Effector memory CD8-positive, alpha-beta T cell (primary cell): Measurements from ENCODE around the gene VIPR2.

Source experiments
- ATAC-seq: fragments of 150-1000 bp; cut with Tn5 transposase; replicated peaks from 2 replicates; pipeline ENCODE4 v1.10.0; 2021; ENCODE audit warnings: mild to moderate bottlenecking, moderate library complexity
- DNase-seq, 3 experiments: peaks; one replicate each; pipeline ENCODE4 v3.0.0; 2021
- H3K27ac Mint-ChIP-seq, 2 donors: one replicate each; pipeline ENCODE4 v1.8.0; 2022; ENCODE audit warnings: mild to moderate bottlenecking in 2 of 2, mixed read lengths in 2 of 2, moderate library complexity in 2 of 2
- H3K27me3 Mint-ChIP-seq, 2 donors: one replicate each; pipeline ENCODE4 v1.8.0; 2022; ENCODE audit warnings: mixed read lengths in 2 of 2
- H3K36me3 Mint-ChIP-seq: one replicate; pipeline ENCODE4 v1.8.0; 2022; ENCODE audit warnings: mild to moderate bottlenecking, moderate library complexity, mixed read lengths; ENCODE audit not compliant: insufficient read depth
- H3K4me1 Mint-ChIP-seq, 2 donors: one replicate each; pipeline ENCODE4 v1.8.0; 2022; ENCODE audit warnings: low read depth in 2 of 2, mixed read lengths in 2 of 2
- H3K4me3 Mint-ChIP-seq, 2 donors: one replicate each; pipeline ENCODE4 v1.8.0; 2022; ENCODE audit warnings: mild to moderate bottlenecking in 2 of 2, mixed read lengths in 2 of 2, moderate library complexity in 2 of 2
- H3K9me3 Mint-ChIP-seq, 2 donors: one replicate each; pipeline ENCODE4 v1.8.0; 2022; ENCODE audit warnings: mixed read lengths in 2 of 2

VIPR2 gene

DNA sequence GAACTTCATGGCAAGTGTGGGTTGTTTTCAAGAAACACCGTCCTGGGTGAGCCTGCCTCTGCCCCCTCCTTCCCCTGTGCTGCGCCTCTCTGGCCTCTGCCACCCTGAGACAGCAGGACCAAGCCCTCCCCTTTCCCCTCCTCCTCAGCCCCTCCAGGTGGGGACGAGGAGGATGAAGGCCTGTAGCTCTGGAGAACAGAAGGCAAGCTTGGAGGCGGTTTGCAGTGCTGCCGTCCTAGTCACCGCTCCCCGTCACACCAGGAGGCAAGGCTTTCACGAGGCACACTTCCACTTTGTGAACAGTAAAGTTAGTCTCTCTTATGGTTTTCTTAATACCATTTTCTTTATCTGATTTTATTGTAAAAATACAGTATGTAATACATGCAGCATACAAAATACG lies 8.8 kb upstream of the VIPR2 start:
- no peaks in the 10 kb centered on the region for H3K36me3 Mint-ChIP-seq
- no peak for ATAC-seq

DNA sequence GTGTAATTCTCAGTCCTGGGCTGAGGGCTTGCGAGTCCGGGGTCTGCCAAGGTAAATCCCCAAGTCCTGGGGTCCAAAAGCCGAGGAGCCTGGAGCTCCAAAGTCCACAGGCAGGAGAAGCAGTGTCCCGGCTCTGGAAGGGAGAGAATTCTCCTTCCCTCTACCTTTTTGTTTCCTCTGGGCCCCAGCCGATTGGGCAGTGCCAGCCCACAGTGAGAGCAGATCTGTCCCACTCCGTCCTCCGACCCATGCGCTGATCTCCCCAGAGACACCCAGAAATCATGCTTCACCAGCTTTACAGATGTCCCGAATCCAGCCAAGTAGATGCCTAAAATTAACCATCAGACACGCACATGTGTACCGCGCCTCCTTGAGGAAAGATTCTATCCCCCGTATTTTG lies 8.1 kb upstream of the VIPR2 start:
- no peak overlapping the region for H3K27ac Mint-ChIP-seq
- H3K4me3 Mint-ChIP-seq: no peak overlapping the region
- DNase-seq (no peak), ATAC-seq (no peak)
- H3K4me1 Mint-ChIP-seq: no peaks in the 10 kb centered on the region
- no peaks in the 10 kb centered on the region for H3K27me3 Mint-ChIP-seq
- H3K9me3 Mint-ChIP-seq: no peaks in the 10 kb centered on the region
- no peaks in the 10 kb centered on the region for H3K36me3 Mint-ChIP-seq

More for the DNA sequence above, 8.8 kb upstream of the VIPR2 start:
- DNase-seq: no peak
- no peak overlapping the region for H3K27ac Mint-ChIP-seq
- H3K4me3 Mint-ChIP-seq: no peak overlapping the region
- peaks cover 0 to 1% of the 10 kb centered on the region in 2 donors for H3K27me3 Mint-ChIP-seq
- H3K4me1 Mint-ChIP-seq: no peaks in the 10 kb centered on the region
- H3K9me3 Mint-ChIP-seq: no peaks in the 10 kb centered on the region

DNA sequence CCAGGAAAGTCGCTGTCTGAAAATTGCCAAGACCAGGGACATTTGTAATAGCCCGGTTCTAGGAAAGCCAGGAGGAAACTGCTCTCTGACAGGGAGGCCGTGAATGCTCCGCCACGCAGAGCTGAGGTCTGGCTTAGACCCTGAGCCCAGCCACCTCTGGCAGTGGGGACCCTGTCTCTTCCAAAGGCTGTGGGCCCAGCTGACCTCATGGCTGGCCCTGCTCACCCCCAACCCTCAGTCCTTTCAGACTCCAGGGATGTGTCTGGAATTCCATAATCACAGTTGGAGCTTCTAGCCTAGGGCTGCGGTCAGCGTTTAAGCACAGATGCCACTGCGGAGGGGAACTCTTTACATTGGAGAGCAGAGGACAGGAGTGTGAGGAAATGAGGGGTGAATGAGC lies 6.6 kb upstream of the VIPR2 start:
- Mint-ChIP-seq H3K4me1 (no peaks in the 10 kb centered on the region), H3K27ac (peak overlapping the region in 1 of 2 donors; percentile 32), H3K9me3 (no peaks in the 10 kb centered on the region), H3K4me3 (no peak overlapping the region), H3K27me3 (no peaks in the 10 kb centered on the region), H3K36me3 (no peaks in the 10 kb centered on the region)
- ATAC-seq (no peak), DNase-seq (no peak)

DNA sequence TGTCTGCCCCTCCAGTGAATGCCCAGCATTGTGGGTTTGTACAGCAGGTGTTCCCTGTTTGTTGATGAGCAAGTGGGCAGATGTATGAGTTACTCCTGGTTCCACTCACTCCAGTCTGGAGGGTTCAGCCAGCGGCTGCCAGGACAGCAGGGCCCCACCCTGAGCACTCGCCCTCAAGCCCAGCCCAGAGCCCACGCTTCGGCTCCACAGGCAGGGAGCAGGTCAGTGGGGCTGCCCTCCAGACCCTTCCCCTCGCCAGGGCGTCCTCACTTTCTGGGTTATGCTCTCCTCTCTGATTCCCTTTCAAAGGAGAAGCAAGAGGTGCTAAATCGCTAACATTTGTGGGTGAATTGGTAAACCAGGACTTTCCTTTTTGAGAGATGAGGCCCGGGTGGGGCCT lies 4.8 kb upstream of the VIPR2 start:
- no peaks in the 10 kb centered on the region for H3K27me3 Mint-ChIP-seq

DNA sequence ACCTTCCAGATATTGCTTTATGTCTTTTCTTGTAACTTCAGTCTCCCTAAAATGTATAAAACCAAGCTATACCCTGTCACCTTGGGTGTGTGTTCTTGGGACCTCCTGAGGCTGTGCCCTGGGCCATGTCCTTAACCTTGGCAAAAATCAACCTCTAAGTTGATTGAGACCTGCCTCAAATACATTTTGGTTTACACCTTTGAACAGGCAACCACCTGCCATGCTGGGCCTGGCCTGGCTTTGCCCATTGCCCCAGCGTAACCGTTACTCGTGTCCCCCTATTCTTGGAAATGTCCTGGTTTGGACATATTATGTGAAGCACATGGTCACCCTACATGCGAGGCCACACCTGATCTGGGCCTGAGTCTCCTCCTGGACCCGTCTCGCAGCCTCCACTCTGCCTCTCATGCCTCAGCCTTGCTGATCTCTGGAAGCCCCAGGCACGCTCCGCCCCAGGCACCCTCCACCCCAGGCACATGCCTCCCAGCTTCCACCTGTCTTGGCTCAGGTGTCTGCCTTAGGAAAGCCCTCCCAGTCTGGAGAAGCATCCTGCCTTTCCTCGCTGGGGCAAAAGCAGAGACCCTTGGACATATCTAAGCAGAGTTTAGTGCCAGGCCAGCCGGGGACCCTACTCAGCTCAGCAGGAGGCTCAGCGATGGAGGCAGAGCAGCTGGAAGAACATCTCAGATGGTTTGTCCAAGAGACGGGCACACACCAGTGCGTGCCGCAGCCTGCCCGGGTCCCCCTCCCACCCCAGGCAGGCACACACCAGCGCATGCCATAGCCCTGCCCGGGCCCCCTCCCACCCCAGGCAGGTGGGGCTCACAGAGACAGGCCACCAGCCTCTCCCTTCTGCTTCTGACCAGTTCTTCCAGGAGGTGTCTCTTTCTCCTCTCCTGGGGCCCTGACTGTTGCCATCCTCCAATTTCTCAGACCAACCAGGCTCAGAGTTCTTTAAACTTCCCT lies 4.0 kb upstream of the VIPR2 start:
- H3K27ac Mint-ChIP-seq: no peak overlapping the region
- no peaks in the 10 kb centered on the region for H3K4me1 Mint-ChIP-seq
- H3K9me3 Mint-ChIP-seq: no peaks in the 10 kb centered on the region
- H3K36me3 Mint-ChIP-seq: no peaks in the 10 kb centered on the region
- DNase-seq (no peak), ATAC-seq (no peak)
- no peaks in the 10 kb centered on the region for H3K27me3 Mint-ChIP-seq
- no peak overlapping the region for H3K4me3 Mint-ChIP-seq

More for the DNA sequence above, 4.8 kb upstream of the VIPR2 start:
- H3K27ac Mint-ChIP-seq: no peak overlapping the region
- no peaks in the 10 kb centered on the region for H3K4me1 Mint-ChIP-seq
- no peaks in the 10 kb centered on the region for H3K9me3 Mint-ChIP-seq
- no peak for DNase-seq
- no peaks in the 10 kb centered on the region for H3K36me3 Mint-ChIP-seq
- H3K4me3 Mint-ChIP-seq: no peak overlapping the region
- no peak for ATAC-seq

DNA sequence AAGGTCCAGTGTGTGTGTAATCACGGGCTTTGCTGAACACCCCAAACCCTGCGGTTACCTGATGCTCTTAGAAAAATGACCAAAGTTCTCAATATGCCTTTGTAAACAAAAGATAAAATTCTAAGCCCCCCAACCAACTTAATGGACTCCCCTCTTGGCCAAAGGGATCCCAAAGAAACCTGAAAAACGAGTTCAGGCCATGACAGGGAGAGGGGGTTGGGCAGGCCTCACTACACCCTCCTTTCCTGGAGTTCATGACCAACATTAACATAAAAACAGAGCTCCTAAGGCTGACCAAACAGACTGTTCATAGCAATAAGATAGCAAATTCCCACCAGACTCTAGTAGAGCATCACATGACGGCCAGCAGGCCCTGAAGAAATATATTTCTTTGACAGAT lies 3.0 kb upstream of the VIPR2 start:
- Mint-ChIP-seq H3K27me3 (peaks cover 5 to 6% of the 10 kb centered on the region in 2 donors), H3K36me3 (no peaks in the 10 kb centered on the region), H3K4me3 (no peak overlapping the region), H3K4me1 (no peaks in the 10 kb centered on the region), H3K9me3 (no peaks in the 10 kb centered on the region), H3K27ac (no peak overlapping the region)
- DNase-seq: no peak
- no peak for ATAC-seq

DNA sequence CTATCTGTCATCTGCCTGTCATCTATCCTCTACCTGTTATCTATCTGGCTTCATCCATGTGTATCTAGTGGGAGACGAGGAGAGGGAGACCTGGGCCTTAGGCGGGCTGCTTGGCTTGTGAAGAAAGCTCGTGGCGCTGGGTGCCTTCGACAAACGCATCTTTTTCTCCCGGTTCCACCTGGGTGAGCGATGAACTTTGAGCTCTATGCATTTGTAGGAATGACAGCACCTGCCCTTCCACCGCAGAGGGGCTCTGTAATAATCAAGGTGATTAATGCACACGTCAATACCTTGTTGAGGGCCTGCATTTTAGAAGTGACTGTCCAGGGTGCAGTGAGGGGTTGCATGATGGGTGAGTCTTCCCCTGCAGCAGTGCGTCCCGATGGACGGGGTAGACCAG lies 2.6 kb upstream of the VIPR2 start:
- H3K36me3 Mint-ChIP-seq: no peaks in the 10 kb centered on the region
- no peak overlapping the region for H3K27ac Mint-ChIP-seq
- no peaks in the 10 kb centered on the region for H3K9me3 Mint-ChIP-seq
- no peak overlapping the region for H3K4me3 Mint-ChIP-seq
- H3K27me3 Mint-ChIP-seq: peaks cover 6 to 7% of the 10 kb centered on the region in 2 donors
- ATAC-seq: no peak
- no peaks in the 10 kb centered on the region for H3K4me1 Mint-ChIP-seq
- no peak for DNase-seq

DNA sequence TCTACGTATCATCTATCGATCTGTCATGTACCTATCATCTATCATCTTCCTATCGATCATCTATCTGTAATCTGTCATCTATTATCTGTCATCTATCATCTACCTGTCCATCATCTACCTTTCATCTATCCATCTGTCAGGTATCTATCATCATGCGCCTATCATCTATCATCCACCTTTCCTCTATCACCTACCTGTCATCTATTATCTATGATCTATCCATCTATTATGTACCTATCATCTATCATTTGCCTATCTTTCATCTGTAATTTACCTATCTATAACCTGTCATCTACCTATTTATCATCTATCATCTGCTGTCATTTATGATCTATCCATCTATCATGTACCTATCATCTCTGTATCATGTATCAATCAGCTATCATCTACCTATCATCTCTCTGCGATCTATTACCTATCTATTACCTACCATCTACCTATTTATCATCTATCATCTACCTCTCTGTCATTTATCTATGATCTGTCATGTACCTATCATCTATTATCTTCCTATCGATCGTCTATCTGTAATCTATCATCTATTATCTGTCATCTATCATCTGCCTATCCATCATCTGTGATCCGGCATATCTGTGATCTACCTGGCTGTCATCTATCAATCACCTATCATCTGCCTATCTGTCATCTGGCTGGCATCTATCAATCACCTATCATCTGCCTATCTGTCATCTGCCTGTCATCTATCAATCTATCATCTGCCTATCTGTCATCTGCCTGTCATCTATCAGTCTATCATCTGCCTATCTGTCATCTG lies 1.6 kb upstream of the VIPR2 start:
- Mint-ChIP-seq H3K36me3 (no peaks in the 10 kb centered on the region), H3K27me3 (peaks cover 6 to 7% of the 10 kb centered on the region in 2 donors), H3K4me1 (no peaks in the 10 kb centered on the region), H3K4me3 (no peak overlapping the region), H3K9me3 (no peaks in the 10 kb centered on the region), H3K27ac (no peak overlapping the region)
- DNase-seq (no peak), ATAC-seq (no peak)

DNA sequence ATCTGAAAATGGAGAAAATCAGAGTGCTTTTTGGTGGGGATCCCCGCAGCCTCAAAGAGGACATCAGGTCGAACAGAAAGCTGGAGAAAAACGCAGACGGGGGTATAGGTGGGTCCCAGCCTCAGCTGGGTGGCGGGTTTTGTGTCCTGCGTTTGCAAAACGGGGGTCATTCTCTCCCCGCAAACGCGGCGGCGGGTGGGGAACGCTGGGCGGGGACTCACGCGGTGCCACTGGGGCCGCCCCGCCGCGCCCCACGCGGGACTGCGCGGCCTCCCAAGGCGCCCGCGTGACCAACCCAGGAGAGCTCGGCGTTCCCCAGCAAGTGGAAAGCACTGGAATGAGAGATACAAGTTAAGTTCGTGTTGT lies 806 bp upstream of the VIPR2 start:
- H3K36me3 Mint-ChIP-seq: no peaks in the 10 kb centered on the region
- DNase-seq: no peak
- H3K4me3 Mint-ChIP-seq: peak overlapping the region in 1 of 2 donors; percentile 72
- no peaks in the 10 kb centered on the region for H3K4me1 Mint-ChIP-seq
- H3K27ac Mint-ChIP-seq: peak overlapping the region in 1 of 2 donors; percentile 16
- H3K9me3 Mint-ChIP-seq: no peaks in the 10 kb centered on the region
- peaks cover 6 to 11% of the 10 kb centered on the region in 2 donors for H3K27me3 Mint-ChIP-seq
- ATAC-seq: no peak

DNA sequence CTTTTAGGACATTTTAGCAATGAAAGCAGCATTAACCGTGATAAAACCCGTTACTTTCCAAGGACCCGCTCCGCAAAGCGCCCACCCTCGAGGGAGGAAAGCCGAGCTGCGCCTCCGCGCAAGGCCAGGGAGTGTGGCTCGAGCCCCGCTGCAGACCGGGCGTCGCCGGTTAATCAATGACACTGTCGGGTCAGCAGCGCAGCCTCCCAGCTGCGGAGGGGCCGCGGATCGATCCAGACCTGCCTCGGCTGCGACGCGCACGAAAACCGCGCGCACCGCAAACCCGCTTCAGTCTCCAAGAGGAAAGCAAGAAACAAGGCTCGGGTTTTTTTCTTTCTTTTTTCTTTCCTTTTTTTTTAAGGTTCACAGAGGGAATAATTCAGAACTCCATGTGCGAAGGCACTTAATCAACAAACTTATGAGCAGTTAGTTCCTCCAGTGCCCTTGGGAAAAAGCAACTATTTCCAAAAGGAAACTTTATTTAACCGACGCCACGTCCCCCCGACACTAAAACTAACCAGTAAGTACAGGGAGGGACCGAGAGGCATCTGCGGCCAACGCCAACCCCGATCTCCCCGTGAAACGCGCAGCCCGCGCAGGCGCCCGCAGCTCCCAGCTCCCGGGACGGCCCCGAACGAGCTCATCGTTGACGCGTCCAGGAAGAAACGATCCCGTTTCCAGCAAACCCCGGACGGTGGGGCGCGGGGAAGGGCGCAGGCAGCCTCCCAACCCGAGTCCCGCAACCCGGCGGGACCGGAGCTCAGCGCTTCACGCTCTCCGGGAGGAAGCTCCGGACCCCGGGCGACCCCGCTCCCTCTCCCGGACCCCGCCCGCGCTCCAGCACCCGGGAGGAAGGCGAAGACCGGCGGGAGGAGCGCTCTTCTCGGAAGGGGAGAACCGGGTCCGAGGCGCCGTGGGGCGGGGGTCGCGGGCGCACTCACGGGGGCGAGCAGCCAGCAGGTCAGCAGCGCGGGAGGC lies 598 bp downstream of the VIPR2 start:
- H3K4me1 Mint-ChIP-seq: no peaks in the 10 kb centered on the region
- peak in 1 of 3 experiments; percentile 9 for DNase-seq
- H3K27ac Mint-ChIP-seq: no peak overlapping the region
- H3K27me3 Mint-ChIP-seq: peaks cover 6 to 26% of the 10 kb centered on the region in 2 donors
- peak; percentile 31 for ATAC-seq
- no peaks in the 10 kb centered on the region for H3K36me3 Mint-ChIP-seq
- peak overlapping the region; percentile 61 to 72 for H3K4me3 Mint-ChIP-seq
- H3K9me3 Mint-ChIP-seq: no peaks in the 10 kb centered on the region

DNA sequence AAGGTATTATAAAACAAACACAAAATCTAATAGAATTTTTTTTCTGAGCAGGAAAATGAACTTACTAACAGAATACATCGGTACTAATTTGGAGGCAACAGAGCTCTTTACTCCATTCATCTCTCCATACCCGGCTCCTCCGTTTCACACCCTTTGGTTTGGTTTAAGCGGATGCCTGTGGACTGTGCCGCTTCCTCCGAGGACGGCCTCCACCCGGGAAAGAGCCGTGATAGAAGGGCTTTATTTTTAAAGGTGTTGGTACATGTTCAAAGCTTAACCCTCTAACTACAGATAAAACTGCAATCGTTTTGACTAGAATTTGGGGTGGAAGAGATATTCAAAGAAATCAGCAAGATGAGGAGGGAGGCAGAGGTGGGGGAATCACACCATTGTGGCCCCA lies 1.9 kb downstream of the VIPR2 start:
- no peak for ATAC-seq
- Mint-ChIP-seq H3K36me3 (peaks cover 3% of the 10 kb centered on the region), H3K27ac (no peak overlapping the region), H3K9me3 (no peaks in the 10 kb centered on the region), H3K4me3 (peak overlapping the region in 1 of 2 donors; percentile 72), H3K4me1 (no peaks in the 10 kb centered on the region), H3K27me3 (peaks cover 6 to 31% of the 10 kb centered on the region in 2 donors)
- no peak for DNase-seq

DNA sequence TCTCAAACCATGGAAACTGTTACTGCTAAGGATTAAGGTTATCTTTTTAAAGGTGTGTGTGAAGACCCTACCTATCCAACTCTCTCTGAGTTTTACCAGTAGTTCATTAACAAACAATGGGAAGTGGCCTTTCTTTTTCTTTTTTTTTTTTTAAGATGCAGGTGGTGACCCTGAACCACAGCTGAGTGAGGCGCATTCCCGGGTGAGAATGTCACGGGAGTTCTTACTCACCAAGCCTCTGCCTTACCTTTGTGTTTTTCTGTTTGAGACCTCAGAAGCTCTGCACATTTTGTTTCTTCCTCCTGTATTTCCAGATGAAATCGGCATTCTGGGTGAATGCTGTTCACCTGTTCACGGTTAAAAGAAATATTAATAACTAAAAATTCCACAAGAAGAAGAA lies 2.5 kb downstream of the VIPR2 start:
- DNase-seq: no peak
- H3K36me3 Mint-ChIP-seq: peaks cover 3% of the 10 kb centered on the region
- H3K27ac Mint-ChIP-seq: no peak overlapping the region
- peaks cover 6 to 32% of the 10 kb centered on the region in 2 donors for H3K27me3 Mint-ChIP-seq
- no peaks in the 10 kb centered on the region for H3K4me1 Mint-ChIP-seq
- H3K4me3 Mint-ChIP-seq: no peak overlapping the region
- ATAC-seq: no peak
- H3K9me3 Mint-ChIP-seq: no peaks in the 10 kb centered on the region

DNA sequence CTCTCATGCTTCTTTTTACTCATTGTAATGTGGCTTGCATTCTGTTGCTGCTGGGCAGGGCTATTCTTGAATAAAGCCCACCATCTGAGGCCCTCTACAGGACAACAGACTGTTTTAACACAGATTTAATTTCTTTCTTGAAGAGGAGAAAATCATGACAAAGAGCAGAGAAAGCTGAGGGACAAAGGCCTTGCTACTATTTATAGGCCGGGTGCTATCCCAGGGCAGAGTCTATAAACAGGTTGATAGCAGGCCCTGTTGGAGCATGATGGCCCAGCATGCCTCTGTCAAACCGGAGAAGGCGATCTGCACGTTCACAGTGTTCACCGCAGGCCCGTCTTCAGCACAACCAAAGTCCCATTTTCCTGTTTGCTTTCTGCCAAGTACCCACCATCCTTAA lies 3.0 kb downstream of the VIPR2 start:
- Mint-ChIP-seq H3K4me1 (no peaks in the 10 kb centered on the region), H3K9me3 (no peaks in the 10 kb centered on the region), H3K36me3 (peaks cover 3% of the 10 kb centered on the region), H3K27ac (no peak overlapping the region), H3K27me3 (peaks cover 6 to 32% of the 10 kb centered on the region in 2 donors), H3K4me3 (no peak overlapping the region)
- no peak for DNase-seq
- no peak for ATAC-seq
